Stimulated activated CD4-positive, alpha-beta T cell treated with anti-CD3 and anti-CD28 coated beads, Interleukin-2, amount 100 ng/mL, for 24 hours (primary cell): ENCODE results near the gene LPCAT1.

Experiments used
- DNase-seq, 2 donors: peaks; one replicate each; pipeline ENCODE4 v3.0.0-alpha.2; 2020

LPCAT1 gene

GRCh38 chr5:1493413-1493812 is 30.3 kb downstream of the LPCAT1 start:
- no peak for DNase-seq

GRCh38 chr5:1492757-1493156 is 31.0 kb downstream of the LPCAT1 start:
- no peak for DNase-seq

GRCh38 chr5:1490376-1490775 is 33.4 kb downstream of the LPCAT1 start:
- no peak for DNase-seq

GRCh38 chr5:1489754-1490153 is 34.0 kb downstream of the LPCAT1 start:
- DNase-seq: no peak

GRCh38 chr5:1488882-1489680 is 34.7 kb downstream of the LPCAT1 start:
- DNase-seq: peak; percentile 41 to 55

GRCh38 chr5:1487079-1487764 is 36.5 kb downstream of the LPCAT1 start:
- no peak for DNase-seq

- DNase-seq: no peak
Measured at GRCh38 chr5:1486271-1486670, 37.5 kb downstream of the LPCAT1 start.

- DNase-seq: no peak
Measured at GRCh38 chr5:1485579-1486118, 38.1 kb downstream of the LPCAT1 start.

- no peak for DNase-seq
Measured at GRCh38 chr5:1484730-1485578, 38.8 kb downstream of the LPCAT1 start.

GRCh38 chr5:1483856-1484729 is 39.7 kb downstream of the LPCAT1 start:
- no peak for DNase-seq

- DNase-seq: no peak
Measured at GRCh38 chr5:1483064-1483463, 40.7 kb downstream of the LPCAT1 start.

- DNase-seq: no peak
Measured at GRCh38 chr5:1481959-1482331, 41.8 kb downstream of the LPCAT1 start.

GRCh38 chr5:1481266-1481958 is 42.3 kb downstream of the LPCAT1 start:
- no peak for DNase-seq

GRCh38 chr5:1480806-1481205 is 43.0 kb downstream of the LPCAT1 start:
- DNase-seq: no peak

GRCh38 chr5:1480217-1480616 is 43.5 kb downstream of the LPCAT1 start:
- DNase-seq: no peak

GRCh38 chr5:1479581-1480188 is 44.1 kb downstream of the LPCAT1 start:
- DNase-seq: peak; percentile 44 to 45

GRCh38 chr5:1479066-1479465 is 44.7 kb downstream of the LPCAT1 start:
- DNase-seq: no peak

- no peak for DNase-seq
Measured at GRCh38 chr5:1478271-1479035, 45.3 kb downstream of the LPCAT1 start.

GRCh38 chr5:1477341-1477740 is 46.4 kb downstream of the LPCAT1 start:
- no peak for DNase-seq

- no peak for DNase-seq
Measured at GRCh38 chr5:1476967-1477310, 46.8 kb downstream of the LPCAT1 start.
